Fibroblast of villous mesenchyme (primary cell): ENCODE data around the gene SMIM5. TPM values are rescaled to one million over a fixed set of nuclear protein-coding genes. Genes with fewer than 3 reads are reported as not detected.

Experiments
- DNase-seq: peaks from one replicate; pipeline ENCODE4 v3.0.0-alpha.2; 2010; ENCODE audit warnings: low read depth
- H3K4me3 ChIP-seq: 2 replicates; pipeline ENCODE4 v1.5.1; 2011; ENCODE audit warnings: low read depth, mild to moderate bottlenecking, low read length
- total RNA-seq: library from RNA; depleted of rRNA; stranded (reverse); fragments of >200 nt; gene quantifications from 2 replicates; pipeline ENCODE4 v1.2.3, GENCODE V29; 2012
- TF ChIP-seq, protein P1 (sequence below): IDR thresholded peaks from 2 replicates; pipeline ENCODE4 v1.5.1; 2012; ENCODE audit warnings: low read depth, mild to moderate bottlenecking, low read length; ENCODE audit not compliant: insufficient read depth

SMIM5 gene
- total RNA-seq, 1 donor, result under 0.01 TPM

DNA sequence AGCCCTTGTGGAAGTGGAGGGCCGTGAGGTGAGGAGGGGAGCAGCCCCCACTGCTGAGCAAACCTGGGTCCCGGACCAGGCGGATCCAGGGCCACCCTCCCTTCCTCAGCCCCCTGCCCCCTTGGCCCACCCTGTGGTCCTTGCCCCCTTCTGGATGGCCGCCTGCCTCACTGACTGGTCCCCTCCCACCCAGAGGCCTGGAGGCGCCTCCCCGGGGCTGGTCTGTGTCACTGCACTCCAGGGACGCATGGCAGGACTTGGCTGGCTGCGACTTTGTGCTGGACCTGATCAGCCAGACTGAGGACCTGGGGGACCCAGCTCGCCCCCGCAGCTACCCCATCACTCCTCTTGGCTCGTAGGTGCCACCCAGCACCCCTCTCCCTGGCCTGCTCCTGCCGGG lies 19.2 kb upstream of the SMIM5 start:
- TF ChIP-seq, protein P1, sequence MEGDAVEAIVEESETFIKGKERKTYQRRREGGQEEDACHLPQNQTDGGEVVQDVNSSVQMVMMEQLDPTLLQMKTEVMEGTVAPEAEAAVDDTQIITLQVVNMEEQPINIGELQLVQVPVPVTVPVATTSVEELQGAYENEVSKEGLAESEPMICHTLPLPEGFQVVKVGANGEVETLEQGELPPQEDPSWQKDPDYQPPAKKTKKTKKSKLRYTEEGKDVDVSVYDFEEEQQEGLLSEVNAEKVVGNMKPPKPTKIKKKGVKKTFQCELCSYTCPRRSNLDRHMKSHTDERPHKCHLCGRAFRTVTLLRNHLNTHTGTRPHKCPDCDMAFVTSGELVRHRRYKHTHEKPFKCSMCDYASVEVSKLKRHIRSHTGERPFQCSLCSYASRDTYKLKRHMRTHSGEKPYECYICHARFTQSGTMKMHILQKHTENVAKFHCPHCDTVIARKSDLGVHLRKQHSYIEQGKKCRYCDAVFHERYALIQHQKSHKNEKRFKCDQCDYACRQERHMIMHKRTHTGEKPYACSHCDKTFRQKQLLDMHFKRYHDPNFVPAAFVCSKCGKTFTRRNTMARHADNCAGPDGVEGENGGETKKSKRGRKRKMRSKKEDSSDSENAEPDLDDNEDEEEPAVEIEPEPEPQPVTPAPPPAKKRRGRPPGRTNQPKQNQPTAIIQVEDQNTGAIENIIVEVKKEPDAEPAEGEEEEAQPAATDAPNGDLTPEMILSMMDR, result no peak
- no peak overlapping the region for H3K4me3 ChIP-seq
- DNase-seq, result no peak

DNA sequence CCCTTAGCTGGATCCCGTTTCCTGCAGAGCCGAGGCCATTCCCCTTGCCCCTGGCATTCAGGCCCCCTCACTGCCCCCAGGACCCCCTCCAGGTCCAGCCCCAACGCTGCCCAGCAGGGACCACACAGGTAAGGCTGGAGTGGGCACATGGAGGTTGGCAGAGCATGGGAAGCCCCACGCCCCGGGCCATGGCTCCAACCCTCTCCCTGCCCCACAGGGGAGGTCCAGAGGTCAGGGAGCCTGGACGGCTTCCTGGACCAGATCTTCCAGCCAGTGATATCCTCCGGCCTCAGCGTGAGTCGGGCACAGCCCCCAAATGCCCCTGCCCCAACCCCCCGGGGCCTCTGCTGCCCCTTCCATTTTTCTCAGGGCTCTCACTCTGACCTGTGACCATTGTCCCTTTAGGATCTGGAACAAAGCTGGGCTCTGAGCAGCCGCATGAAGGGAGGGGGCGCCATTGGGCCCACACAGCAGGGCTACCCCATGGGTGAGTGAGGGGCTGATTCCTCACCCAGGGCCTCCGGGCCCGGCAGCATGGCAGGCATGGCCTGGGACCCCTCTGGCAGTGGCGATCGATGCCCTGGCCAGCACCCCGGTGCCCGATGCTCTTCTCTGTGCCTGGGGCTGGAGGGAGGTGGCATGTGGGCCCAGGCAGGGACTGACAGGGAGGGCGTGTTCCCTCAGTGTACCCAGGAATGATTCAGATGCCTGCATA lies 18.5 kb upstream of the SMIM5 start:
- DNase-seq, result no peak
- no peak overlapping the region for H3K4me3 ChIP-seq
- TF ChIP-seq, protein P1, result no peak

DNA sequence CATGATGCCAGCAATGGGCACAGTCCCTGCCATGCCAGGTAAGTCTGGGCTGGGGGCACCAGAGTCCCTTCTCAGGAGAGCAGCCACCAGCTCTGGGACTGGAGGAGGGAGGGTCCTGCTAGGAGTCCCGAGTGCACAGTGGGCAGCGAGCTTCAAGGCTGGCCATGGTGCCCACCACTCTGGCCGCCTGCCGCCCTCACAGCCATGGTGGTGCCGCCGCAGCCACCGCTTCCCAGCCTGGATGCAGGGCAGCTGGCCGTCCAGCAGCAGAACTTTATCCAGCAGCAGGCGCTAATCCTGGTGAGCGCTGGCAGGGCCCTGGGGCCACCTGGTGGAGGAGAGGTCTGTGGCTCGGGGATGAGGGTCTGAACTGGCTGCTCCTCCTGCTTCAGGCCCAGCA lies 17.9 kb upstream of the SMIM5 start:
- TF ChIP-seq, protein P1, result no peak
- DNase-seq, result no peak
- no peak overlapping the region for H3K4me3 ChIP-seq

DNA sequence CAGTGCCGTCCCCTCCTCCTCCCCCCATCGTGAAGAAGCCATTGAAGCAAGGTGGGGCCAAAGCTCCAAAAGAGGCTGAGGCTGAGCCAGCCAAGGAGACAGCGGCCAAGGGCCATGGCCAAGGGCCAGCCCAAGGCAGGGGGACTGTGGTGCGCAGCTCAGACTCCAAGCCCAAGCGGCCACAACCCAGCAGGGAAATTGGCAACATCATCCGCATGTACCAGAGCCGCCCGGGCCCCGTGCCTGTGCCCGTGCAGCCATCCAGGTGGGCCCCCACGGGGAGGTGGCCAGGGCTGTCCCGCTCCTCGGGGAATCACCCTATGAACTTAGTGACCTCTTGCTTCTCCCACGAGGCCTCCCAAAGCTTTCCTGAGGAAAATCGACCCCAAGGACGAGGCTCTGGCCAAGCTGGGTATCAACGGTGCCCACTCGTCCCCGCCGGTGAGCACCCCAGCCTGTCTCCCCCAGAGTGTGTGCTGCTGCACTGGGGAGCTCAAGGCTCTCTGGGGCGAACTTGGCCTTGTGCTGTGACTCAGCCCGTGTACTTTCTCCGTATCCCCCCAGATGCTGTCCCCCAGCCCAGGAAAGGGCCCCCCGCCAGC lies 16.6 kb upstream of the SMIM5 start:
- TF ChIP-seq, protein P1, result no peak

DNA sequence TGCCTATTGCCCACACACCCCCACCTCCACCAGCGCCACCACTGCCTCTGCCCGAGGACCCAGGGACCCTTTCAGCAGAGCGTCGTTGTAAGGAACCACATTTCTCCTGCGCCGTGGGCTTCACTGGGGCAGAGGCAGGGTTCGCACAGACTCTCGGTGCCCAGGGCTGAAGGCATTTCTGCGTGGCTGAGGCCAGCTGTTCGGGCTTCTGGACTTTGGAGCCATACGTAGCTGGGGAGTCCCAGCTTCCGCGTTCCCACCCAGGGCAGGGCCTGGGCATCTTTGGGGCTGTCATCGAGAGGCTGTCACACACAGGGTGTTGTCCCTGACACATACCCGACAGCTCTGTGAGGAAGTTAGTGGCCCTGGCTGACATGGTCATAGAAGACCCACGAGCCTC lies 16.0 kb upstream of the SMIM5 start:
- TF ChIP-seq, protein P1, result no peak
- no peak for DNase-seq
- H3K4me3 ChIP-seq, result no peak overlapping the region

More for the DNA sequence above, 16.6 kb upstream of the SMIM5 start:
- no peak for DNase-seq
- no peak overlapping the region for H3K4me3 ChIP-seq

DNA sequence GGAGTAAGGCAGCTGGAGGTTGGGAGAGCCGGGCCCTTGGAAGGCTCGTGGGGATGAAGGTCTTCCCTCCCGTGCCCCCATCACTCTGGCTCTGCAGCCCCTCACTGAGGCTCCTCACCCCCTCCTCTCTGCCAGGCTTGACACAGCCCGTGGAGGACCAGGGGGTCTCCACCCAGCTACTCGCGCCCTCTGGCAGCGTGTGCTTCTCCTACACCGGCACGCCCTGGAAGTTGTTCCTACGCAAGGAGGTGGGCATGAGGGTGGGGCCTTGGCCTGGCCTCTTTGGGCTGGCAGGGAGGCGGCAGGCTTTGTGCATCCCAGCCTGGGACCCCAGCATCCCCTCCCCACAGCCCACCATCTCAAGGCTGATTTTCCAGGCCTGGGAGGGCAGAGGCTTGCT lies 15.6 kb upstream of the SMIM5 start:
- TF ChIP-seq, protein P1, result no peak
- DNase-seq, result no peak
- no peak overlapping the region for H3K4me3 ChIP-seq
